HG03159 (cell line): ENCODE measurements around the gene AIF1.
"Not testable (repeated sequence)": the region's sequence is repeated elsewhere in the genome, so short reads cannot be mapped to it uniquely, and the experiment has no call there.

Experiments
- ATAC-seq: cut with Tn5 transposase; IDR thresholded peaks from one replicate; pipeline ENCODE4 v1.9.1; 2021; ENCODE audit warnings: mild to moderate bottlenecking, moderate library complexity; ENCODE audit not compliant: unreplicated experiment

Gene AIF1

GRCh38 chr6:31580438-31580740 lies 34.6 kb upstream of the AIF1 start:
- ATAC-seq, result no peak

- ATAC-seq, result peak; percentile 53
Measured at GRCh38 chr6:31580807-31581433, 34.1 kb upstream of the AIF1 start.

DNA sequence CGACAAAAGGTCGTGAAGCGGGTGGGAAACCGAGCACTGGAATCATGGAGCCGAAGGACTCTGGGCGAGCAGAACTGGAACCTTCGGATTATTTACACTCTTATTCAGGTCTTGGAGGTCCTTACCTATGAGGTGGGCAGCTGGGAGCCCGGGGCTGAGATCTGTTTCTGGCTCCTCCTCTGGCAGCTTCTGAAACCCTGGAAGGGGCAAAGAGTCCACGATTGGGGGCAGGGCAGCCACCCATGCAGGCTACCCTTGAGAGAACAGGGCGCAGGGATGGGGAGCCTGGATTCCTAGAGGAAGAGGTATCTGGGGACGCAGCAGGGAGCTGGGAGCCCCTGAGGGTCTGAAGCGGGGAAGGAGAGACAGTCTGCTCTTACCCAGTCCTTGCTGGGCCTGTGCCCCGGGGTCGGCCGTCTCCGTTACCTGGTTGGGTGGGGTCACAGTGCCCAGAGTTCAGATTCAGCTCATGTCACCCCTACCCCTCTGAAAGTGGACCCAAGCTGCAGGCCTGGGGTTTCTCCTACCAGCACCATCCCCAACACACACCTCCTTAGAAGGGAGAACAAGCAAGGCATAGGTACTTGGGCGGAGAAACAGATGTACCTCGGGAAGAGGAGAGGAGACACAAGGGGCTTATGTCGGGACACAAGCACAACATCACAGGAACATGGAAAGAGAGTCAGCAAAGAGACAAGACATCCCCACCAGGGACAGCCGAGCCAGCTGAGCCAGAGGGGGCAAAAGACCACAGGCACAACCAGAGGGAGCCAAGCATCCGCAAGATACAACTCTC lies 33.4 kb upstream of the AIF1 start:
- ATAC-seq, result no peak

DNA sequence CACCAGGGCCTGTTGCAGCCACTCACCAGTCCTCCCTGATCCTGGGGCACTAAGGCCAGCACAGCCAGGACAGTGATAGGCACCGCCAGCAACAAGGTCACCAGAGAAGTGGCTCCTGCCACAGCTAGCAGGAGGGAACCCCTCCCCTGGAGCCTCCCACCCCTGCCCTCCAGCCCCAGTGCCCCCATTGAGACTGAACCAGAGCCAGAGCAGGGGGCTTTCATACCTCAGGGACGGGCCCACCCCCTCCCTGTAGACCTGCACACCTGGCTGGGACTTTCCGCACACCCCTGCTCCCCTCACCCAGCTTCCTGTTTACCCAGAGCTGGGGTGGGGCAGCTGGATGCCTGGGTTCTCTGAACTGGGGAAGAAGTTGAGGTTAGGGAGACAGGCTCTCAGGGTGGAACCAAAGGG lies 32.8 kb upstream of the AIF1 start, which contains the start of gene LTB:
LTB (minus strand) TSS at position 195 of the 414 bp plus-strand sequence; CDS start at position 188, 7 bp downstream.
- no peak for ATAC-seq

GRCh38 chr6:31585491-31585890 lies 29.5 kb upstream of the AIF1 start:
- no peak for ATAC-seq

GRCh38 chr6:31586008-31586407 lies 29.0 kb upstream of the AIF1 start, which contains the start of gene LST1:
Gene LST1 (plus strand): TSS chr6:31586277. CDS start chr6:31587300, 1,023 bp downstream.
- no peak for ATAC-seq

GRCh38 chr6:31586599-31587281 lies 28.3 kb upstream of the AIF1 start:
- ATAC-seq, result no peak

GRCh38 chr6:31587791-31588777 lies 26.9 kb upstream of the AIF1 start:
- no peak for ATAC-seq

DNA sequence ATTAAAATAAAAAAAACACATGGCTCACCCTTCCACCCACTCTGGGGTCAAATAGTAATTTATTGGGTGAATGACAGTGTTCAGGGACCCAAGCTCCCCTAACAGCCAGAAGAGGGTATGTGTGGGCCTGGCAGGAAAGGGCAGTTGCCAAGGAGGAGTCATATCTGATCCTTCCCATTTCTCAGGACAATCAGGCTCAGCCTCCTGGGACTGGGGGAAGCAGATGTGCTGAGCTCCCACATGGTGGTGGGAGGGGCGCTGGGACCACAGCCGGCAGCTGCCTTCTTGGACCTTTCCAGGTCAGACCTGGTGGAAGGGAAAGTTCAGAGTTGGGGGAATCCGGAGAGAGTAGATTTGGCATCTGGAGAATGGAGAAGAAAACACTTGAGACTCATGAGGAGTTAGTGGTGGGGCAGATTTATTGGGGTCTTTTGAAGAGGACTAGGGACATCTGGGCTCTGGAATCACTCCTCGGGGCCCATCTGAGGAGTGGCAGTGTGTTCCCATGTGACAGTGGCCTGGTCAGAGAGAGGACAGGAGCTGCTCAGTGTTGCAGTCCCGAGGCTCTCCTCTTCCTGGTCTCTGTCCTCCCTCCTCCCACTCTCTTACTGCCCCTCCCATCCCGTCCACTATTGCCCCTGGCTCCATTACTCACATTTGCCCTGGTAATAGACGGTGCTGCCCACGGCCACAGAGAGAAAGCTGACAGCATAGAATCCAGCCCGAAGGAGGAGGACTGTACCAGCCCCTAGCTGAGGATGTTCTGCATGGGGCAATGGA lies 26.0 kb upstream of the AIF1 start:
- ATAC-seq, result no peak

DNA sequence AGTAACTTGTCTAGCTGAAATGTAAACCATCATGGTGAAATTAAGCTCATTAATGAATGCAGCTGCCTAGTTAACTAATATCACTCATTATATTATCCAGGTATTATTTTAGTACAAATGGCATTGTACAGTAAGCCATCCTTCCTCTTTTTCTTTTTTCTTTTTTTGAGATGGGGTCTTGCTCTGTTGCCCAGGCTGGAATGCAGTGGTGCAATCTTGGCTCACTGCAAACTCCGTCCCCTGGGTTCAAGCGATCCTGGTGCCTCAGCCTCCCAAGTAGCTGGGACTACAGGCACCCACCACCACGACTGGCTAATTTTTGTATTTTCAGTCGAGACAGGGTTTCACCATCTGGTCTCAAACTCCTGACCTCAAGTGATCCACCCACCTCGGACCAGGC lies 24.3 kb upstream of the AIF1 start:
- ATAC-seq, result not testable (repeated sequence)

- no peak for ATAC-seq
Measured at GRCh38 chr6:31592396-31592771, 22.6 kb upstream of the AIF1 start.

- no peak for ATAC-seq
Measured at GRCh38 chr6:31597006-31597405, 18.0 kb upstream of the AIF1 start.

DNA sequence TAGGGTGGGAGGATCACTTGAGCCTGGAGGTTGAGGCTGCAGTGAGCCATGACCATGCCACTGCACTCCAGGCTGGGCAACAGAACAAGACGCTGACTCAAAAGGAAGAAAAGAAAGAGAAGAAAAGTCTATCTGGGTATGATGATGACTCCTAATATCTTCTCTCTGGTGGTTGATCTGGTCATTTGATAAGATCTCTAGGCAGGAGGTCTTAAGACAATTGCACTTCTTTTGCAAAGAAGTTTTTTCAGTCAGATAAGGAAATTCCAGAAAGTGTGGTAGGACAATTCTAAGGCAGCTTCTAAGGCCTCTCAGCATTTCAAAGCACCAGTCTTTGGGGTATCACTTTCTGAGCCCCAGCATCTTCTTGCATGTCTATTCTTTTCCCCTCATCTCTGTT lies 7.7 kb upstream of the AIF1 start:
- ATAC-seq, result no peak

- no peak for ATAC-seq
Measured at GRCh38 chr6:31609519-31610406, 5.3 kb upstream of the AIF1 start.

DNA sequence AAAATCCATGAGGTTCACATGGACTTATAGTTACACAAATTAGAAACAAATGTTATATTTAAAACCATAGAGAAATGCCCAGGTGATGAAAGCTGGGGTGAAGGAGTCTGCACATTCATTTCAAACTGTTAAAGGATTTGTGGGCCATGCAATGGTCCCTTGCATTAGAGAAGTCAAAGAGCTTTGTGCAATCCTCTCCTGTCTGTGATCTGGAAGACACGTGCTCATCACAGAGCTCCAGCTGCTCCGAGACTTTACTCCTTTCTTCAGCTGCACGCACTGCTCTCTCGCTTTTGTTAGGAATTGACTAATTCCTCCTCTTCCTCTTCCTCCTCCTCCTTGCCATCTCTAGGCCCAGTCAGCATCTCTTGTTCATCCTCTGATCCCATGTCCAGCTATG lies 4.1 kb upstream of the AIF1 start:
- ATAC-seq, result no peak

- ATAC-seq, result no peak
Measured at GRCh38 chr6:31614075-31614619, 887 bp upstream of the AIF1 start.

DNA sequence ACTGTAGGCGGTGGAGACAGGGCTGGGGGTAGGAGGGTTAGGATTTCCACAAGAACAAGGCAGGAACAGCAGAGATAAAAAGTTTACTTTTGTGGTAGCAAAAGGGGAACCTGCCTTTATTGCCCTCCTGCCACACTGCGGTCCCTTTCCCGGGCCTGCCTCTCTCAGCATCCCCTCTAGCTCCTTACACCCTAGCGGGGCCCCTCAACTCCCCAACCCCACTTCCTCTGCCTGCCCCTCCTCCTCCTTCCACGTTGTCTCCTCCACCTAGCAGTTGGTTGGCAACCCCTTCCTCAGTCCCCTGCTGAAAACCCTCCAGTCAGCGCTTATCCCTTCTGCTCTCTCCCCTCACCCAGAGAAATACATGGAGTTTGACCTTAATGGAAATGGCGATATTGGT lies 714 bp downstream of the AIF1 start:
- ATAC-seq, result no peak

- no peak for ATAC-seq
Measured at GRCh38 chr6:31617010-31617409, 2.0 kb downstream of the AIF1 start.
